Activated T-cell treated with anti-CD3 and anti-CD28 coated beads for 1 hour (primary cell): Measurements from ENCODE around the gene NCAPH2.
"Not testable (repeated sequence)": the region's sequence is repeated elsewhere in the genome, so short reads cannot be mapped to it uniquely, and the experiment has no call there.

Experiments
- DNase-seq: peaks from one replicate; pipeline ENCODE4 v3.0.0-alpha.2; 2020; ENCODE audit warnings: low read depth

The NCAPH2 gene

DNA sequence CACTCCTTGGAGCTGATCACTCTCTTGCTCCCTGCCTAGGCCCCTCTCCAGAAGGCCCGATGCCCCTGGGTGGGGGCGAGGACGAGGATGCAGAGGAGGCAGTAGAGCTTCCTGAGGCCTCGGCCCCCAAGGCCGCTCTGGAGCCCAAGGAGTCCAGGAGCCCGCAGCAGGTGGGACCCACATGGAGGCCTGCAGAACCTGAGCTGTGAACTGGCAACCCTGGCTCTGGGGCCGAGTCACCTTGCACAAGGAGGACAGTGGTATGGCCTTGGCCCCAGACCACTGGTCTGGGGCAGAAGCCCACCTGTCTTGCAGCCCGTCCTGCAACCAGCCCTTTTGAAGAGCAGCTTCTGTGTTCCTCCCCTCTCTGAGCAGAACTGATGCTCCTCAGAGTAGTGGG is 11.1 kb downstream of the NCAPH2 start:
- DNase-seq, result no peak

DNA sequence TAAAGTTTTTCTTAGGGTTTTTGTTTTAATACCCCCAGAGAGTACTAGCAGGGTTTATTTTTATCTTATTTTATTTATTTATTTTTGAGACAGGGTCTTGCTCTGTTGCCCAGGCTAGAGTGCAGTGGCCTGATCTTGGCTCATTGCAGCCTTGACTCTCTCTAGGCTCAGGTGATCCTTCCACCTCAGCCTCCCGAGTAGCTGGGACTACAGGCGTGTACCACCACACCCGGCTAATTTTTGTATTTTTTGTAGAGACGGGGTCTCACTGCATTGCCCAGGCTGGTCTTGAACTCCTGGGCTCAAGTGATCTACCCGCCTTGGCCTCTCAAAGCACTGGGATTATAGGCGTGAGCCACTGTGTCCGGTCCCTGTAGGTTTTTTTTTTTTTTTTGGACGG is 12.2 kb downstream of the NCAPH2 start:
- DNase-seq, result not testable (repeated sequence)

DNA sequence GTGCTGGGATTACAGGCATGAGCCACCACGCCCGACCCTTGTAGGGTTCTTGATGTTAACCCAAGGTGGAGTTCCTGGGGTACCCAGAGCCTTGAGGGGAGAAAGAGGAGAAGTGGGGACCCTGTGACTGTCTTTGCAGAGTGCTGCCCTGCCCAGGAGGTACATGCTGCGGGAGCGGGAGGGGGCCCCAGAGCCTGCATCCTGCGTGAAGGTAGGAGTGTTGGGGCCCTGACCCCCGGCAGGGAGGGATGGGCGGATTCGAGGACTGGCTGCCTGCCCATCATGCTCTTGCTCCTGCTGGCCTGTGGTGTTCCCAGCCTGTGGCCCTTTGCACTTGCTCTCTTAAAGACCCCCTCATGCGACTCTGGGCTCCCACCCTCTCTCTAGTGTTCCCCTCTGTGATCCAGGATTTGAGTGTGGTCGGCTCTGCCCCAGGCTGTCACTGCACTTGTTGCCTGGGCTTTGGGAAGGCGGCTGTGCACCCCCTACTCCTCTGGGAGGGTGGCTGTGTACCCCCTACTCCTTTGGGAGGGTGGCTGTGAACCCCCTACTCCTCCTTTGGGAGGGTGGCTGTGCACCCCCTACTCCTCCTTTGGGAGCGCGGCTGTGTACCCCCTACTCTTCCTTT is 12.9 kb downstream of the NCAPH2 start:
- no peak for DNase-seq

DNA sequence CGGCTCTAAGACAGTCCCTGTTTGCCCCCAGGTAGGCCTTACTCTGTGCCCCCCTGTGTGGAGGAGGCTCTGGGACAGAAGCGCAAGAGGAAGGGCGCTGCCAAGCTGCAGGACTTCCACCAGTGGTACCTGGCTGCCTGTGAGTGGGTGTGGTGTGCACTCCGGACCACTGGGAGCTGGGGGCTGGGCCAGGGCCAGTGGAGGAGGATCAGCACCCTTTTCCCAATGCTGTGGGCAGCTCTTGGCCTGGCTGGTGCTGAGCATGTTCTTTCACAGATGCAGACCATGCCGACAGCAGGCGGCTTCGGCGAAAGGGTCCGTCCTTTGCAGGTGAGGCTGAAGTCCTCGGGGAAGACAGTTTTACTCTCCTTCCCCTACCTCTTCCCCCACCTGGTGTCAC is 13.7 kb downstream of the NCAPH2 start:
- DNase-seq, result no peak

DNA sequence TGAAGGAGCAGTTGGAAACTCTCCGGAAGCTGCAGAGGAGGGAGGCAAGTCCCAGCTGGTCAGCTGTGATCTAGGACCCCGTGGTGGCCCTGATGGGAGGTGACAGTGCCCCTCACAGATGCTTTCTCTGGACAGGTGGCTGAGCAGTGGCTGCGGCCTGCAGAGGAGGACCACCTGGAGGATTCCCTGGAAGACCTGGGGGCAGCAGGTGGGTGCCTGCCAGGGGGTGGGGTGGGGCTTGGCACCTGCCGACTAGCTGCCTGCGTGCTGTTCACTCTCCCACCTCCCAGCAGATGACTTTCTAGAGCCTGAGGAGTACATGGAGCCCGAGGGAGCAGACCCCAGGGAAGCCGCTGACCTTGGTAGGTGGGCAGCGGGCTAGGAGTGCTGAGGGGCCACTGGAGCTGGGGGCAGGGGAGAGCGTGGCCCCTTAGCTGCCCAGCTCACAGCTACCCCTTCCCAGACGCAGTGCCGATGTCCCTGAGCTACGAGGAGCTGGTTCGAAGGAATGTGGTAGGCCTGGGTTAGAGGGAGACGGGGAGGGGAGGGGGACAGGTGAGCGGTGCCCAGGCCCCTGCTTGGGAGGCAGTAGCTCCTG is 14.3 kb downstream of the NCAPH2 start:
- no peak for DNase-seq

DNA sequence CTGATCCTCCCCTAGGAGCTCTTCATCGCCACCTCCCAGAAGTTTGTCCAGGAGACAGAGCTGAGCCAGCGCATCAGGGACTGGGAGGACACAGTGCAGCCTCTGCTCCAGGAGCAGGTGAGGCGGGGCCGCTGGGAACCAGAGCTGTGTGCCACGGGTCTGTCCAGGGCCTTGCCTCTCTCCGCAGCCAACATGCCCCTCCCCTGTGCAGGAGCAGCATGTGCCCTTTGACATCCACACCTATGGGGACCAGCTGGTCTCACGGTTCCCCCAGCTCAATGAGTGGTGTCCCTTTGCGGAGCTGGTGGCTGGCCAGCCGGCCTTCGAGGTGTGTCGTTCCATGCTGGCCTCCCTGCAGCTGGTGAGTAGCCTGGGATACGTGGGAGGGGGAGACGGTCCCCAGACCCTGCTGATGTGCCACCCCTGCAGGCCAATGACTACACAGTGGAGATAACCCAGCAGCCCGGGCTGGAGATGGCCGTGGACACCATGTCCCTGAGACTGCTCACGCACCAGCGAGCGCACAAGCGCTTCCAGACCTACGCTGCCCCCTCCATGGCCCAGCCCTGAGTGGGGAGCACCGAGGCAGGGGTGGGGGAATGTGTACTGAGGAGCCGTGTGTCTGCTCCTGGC is 14.9 kb downstream of the NCAPH2 start:
- no peak for DNase-seq

DNA sequence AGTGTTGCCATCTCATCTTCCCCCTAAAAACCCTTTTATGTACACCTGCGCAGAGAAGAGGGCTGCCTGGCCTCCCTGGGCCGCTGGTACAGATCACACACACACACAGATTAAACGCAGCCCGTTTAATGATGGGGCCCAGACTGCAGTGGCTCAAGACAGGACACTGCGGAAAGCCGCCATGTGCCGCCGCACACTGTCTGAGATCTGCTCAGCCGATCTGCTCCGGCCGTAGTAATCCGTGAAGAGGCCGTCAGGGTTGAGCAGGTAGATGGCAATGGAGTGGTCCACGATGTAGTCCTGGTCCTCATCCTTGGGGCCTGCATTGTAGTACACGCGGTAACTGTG is 15.4 kb downstream of the NCAPH2 start:
- DNase-seq, result no peak

DNA sequence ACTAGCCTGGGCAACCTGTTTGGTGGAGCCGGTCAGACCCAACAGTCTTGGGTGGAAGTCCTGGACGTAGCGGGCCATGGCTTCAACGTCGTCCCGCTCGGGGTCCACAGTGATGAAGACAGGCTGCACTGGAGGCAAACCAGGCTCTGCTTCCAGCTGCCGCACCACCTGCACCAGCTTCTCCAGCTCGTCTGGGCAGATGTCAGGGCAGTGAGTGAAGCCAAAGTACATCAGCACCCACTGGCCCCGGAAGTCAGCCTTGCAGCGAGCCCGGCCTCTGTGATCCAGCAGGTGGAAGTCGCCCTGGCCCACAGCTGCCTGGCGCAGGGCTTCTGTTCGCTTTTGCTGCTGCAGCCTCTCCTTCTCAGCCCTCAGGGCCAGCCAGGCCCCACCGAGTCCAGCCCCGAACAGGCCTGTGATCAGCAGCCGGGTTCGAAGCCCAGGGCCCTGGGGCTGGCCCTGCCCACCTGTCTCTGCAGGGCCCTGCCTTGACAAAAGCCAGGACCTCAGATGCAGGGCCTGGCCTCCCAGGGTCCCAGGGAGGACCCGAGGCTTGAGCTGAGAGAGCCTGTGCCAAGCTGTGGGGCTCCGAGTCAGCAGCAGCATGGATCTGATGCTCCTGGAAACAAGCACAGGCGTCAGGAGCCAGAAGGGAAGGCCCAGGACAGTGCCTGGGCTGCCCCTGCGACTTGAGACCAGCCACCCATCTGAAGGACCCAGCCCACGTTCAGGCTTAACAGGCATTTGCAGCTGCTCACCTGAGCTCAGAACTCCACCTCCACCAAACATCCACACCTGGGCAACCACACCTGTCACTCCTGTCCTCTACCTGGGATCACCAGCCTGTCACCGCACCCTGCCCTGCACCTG is 16.0 kb downstream of the NCAPH2 start:
- no peak for DNase-seq

DNA sequence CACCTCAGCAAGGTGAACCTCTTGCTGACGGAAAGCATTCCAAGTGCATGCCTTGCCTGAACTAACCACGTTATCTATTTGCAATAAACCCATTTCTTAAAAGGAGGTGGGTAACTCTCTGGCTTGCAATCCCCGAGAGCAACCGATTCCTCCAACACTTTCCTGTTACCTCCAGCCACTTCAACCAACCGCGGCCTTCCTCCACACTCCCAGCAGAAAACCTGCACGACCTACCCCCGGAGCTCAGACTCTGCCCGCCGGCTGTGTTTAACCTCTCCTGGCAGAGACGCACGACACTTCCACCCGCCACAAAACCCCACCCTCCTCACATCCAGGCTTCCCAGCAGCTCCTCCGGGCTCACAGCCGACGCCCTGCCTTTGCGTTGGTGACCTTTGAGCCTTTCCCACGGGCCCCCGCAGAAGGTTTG is 16.7 kb downstream of the NCAPH2 start:
- DNase-seq, result no peak

DNA sequence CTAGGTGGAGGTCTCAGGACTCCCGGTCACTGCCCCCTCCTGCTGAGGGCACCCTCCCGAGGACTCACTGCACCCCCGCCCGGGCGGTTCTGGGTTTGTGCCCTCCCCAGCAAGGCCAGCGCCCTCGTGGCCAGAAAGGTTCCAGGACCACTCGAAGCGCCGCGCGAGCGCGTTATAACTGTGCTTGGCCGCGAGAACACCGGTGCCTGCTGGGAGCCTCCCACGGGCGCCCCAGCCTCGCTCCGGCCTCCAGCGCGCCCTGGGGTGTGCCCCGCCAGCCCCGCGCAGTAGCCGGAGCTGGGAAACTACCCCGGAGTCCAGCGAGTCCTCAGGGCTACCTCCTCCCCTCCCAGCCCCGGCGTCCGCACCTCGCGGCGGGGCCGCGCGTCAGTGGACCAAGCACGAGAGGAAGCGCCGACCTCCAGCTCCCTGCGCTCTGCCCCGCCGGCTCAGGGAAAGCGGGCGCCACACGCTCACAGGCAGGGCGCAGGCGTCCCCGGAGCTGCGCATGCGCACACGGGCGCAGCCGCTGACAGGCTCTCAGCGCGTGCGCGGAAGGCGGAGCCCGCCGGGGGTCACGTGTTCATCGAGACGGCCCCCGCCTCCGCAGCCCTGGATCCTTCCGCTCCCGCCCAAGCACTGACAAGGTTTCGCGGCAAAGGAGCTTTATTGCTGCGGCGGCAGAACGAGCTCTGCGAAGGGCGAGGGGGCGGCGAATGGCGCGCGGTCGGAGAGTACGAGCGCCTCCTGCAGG is 17.3 kb downstream of the NCAPH2 start, which contains the start of gene SCO2:
Gene SCO2, minus strand, starts transcription at position 495 of the 754 bp plus-strand sequence. CDS start 1,187 bp downstream, outside the sequence.
- peak; percentile 97 for DNase-seq

DNA sequence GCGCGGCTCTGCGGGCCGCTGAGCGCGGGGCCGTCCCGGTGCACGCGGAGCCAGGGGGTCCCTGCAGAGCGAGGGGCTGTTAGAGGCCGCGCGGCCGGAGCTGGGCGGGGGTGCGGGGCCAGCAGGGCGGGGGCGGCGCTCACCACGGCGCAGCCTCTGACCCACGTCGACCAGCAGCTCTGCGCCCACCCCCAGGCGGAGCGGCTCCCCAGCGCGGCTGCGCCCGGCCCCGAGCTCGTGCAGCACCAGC is 17.8 kb downstream of the NCAPH2 start:
- DNase-seq, result no peak

DNA sequence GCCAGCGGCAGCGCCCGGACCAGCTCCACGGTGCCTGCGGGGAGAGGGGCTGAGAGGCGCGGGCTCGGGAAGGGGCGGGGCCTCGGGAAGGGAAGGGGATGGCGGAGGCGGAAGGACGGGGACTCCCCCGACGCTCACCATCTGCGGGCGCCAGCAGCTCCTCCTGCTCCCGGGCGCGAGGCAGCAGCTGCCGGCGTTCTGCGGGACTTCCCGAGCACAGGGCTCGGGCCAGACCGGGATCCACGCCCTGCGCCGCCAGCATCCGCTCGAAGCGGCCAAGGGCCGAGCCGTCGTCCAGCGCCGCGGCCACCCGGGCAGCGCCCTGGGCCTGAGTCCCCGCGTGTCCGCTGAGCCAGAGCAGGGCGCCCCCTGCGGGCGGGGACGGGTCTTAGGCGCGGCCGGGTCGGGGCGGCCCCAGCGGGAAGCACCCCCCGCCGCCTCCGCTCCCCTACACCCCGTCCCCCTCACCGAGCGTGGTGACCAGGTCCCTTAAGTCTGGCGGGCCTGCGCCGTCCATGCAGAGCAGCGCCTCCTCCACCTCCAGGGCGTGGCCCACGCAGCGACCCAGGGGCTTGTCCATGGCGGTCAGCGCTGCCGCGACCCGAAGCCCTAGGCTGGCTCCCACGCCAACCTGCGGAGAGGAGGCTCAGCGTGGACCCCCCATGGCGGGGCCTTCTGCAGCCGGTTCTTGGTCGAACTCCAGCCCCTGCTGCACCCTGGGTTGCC is 18.2 kb downstream of the NCAPH2 start:
- DNase-seq, result peak; percentile 74

DNA sequence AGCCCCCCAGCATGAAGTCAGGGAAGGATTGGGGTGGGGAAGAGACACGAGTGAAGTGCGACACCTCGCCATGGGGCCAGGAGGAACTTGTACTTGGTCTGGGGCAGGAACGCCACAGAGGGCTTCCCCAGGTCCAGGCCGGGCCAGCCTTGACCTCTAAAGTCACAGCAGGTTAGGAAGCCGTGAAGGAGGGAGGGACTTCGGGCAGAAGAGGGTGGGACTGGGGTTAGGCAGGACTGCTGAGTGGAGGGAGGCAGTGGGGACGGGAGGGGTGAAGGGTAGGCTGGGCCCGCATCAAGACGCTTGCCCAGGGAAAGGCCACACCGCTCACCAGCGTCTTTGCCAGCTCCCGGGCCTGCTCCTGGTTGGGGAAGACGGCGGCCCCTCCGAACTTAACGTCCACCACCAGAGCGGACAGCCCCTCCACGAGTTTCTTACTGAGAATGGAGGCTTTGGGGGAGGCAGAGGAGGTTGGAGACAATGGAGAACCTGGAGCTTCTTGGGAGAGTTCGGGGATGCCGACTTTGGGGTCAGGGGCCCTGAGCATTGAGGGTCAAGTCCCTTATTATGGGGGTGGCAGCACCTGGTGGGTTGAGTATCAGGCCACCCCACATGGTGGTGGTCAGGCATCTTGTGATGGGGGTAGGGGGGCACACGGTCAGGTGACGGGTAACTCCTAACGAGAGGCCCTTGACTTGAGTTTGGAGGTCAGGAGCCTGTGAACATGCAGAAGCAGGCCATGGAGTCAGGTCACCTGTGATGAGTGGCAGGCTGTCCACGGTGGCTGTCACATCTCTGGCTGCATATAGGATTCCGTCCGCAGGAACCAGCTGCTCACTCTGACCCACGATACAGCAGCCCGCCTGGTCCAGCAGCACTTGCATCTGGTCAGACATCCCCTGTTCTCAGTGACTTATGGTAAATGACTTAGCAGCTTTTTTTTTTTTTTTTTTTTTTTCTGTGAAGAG is 19.1 kb downstream of the NCAPH2 start:
- no peak for DNase-seq

DNA sequence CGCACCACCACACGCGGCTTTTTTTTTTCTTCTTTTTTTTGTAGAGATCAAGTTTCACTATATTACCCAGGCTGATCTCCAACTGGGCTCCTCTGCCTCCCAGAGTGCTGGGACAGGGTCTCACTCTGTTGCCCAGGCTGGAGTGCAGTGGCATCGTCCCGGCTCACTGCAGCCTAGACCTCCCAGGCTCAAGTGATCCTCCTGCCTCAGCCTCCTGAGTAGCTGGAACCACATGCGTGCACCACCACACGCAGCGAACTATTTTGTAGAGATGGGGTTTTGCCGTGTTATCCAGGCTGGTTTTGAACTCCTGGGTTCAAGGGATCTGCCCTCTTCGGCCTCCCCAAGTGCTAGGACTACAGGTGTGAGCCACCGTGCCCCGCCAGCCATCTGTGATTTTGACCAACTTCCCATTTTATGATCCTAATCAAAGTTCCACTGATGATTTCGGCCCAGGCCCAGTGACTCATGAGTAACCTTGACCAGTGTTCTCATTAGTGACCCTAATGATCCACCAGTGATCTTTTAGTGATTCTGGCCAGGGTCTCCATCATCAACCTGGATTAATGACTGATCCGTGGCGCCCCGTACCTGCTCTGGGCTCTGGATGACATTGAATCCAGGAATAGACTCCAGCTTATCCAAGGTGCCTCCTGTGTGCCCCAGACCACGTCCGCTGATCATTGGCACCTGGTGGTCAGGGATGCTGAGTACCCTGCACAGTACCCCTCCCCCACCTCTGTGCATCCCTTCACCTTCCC is 20.1 kb downstream of the NCAPH2 start:
- no peak for DNase-seq

DNA sequence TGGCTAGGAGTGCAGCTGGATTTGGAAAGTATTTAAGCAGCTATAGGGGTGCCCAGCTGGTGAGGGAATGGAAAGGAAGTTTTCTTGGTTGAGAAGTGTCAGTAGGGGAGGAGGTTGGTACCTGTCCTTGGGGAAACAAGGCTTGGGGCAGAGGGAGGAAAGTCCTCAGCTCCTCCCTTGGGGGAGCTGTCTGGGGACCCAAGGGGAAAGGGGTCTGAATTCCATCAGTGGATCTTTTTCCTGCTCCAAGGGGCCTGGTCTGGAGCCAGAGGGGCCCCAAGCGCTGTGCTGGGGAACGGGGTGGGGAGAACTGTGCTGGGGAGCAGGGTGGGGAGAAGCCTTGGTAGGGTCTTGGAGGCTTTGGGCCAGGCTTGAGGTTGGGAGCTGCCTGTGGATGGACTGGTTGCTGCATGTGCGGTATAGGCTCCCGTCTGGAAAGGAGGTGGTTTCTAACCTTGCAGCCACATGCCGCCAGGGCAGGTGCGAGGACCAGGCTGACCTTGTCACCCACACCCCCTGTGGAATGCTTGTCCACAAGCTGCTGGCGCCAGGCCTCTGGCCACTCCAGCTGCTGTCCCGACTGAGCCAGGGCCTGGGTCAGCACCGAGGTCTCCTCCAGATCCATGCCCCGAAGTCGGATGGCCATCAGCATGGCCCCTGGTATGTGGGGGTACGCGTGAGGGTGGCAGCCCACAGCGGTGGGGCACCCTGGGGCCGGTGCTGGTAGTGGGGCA is 20.8 kb downstream of the NCAPH2 start:
- DNase-seq, result no peak

DNA sequence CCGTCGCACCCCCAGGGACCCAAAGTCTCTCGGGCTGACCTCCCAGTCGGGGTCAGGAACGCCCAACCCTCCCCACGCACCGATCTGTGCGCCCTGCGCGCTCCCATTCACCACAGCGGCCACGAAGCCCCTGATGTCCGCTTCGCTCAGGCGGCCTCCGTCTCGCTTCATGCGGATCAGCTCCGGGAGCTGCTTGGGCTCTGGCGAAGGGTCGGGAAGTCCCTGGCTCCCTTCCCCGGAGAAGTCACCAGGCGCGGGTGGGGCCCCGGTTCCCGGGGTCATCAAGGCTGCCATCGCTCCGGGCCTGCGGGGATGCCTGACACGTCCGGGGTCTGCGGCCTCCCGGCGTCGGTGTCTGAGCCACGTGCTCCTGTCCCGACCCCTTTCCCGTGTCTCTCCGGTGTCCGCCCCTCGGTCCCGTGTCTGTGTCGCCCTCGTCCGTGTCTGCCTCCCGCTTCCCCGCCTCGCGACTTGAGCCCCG is 21.4 kb downstream of the NCAPH2 start:
- no peak for DNase-seq

DNA sequence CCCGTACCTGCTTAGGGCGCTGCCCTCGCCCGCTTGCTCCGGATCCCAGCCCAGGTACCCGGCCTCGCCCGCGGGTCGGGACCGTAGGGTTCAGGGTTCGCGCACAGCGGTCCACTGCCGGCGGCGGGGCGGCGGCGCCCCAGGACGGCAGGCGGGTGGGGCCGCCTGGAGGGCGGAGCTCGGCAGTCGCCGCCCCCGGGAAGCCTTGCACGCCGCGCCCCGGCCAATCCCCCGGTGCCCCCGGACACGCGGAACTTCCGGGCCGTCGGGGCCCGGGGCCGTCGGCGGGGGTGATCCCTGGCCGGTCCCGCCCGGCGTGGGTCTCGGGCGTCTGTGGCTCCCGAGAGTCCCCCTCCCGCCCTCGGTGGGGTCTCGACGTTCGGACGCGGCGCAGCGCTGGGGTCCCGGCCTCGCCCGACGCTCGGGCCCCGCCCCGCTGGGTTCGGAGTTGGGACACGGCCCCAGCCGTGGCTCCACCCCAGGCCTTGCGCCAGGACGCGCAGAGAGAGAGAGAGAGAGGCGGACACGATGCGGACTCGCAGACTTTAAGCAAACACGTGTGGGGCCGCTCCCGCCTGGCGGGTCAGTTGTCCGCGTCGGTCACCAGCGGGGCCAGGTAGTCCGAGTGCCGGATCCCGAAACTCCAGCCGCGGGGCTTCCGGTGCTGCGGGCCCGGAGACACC is 22.0 kb downstream of the NCAPH2 start, which contains the start of gene TYMP:
Gene TYMP, minus strand, starts transcription at position 116 of the 683 bp plus-strand sequence. CDS start 303 bp downstream, outside the sequence.
- peak; percentile 52 for DNase-seq

DNA sequence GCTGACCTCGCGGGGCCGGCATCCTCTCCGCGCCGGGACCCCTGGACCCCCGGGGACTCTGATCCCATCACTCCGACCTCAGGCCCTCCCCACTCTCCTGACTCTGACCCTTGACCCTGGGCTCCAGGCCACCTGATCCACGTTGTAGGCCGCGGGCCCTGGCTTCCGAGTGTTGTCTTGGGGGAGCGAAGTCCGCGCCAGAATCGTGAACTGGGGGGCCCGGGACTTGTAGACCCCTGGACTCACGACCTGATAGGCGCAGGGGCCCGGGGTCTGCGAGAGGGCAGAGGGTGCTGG is 22.5 kb downstream of the NCAPH2 start:
- DNase-seq, result no peak
